BJ (cell line): Measurements from ENCODE around the gene FOXC2. TPM values are rescaled to one million over a fixed set of nuclear protein-coding genes. Genes with fewer than 3 reads are reported as not detected.

Source experiments
- CTCF ChIA-PET: fragments of 350-600 bp; formaldehyde crosslinking; extraction: SDS; loops from one replicate; lab custom pipeline; 2021; ENCODE audit warnings: antibody characterized with exemption, inconsistent platforms; lab: Yijun Ruan, JAX
- POLR2A ChIA-PET: fragments of 300-600 bp; sonication (Branson Sonifier 250); formaldehyde crosslinking; extraction: SDS; loops from one replicate; lab custom pipeline; 2021; ENCODE audit warnings: antibody characterized with exemption; lab: Charles Lee
- DNase-seq: peaks from one replicate; pipeline ENCODE4 v3.0.0-alpha.2; 2011; ENCODE audit warnings: low read depth
- H3K27me3 ChIP-seq: 2 replicates; pipeline ENCODE4 v1.6.0; 2011; ENCODE audit warnings: low read length; ENCODE audit not compliant: control insufficient read depth, insufficient read depth
- H3K36me3 ChIP-seq: 2 replicates; pipeline ENCODE4 v1.5.1; 2011; ENCODE audit warnings: low read length; ENCODE audit not compliant: control insufficient read depth, insufficient read depth
- H3K4me3 ChIP-seq: 2 replicates; pipeline ENCODE4 v1.5.1; 2011; ENCODE audit warnings: low read depth, mild to moderate bottlenecking, control low read depth, low read length
- CTCF ChIP-seq: IDR thresholded peaks from 2 replicates; pipeline ENCODE4 v1.5.1; 2011; ENCODE audit warnings: low read depth, mild to moderate bottlenecking, control low read depth, inconsistent platforms, low read length, moderate library complexity; ENCODE audit not compliant: insufficient read depth
- polyA plus RNA-seq: library from polyadenylated mRNA; depleted of rRNA; stranded (reverse); fragments of >200 nt; gene quantifications from 2 replicates; pipeline ENCODE4 v1.2.3, GENCODE V29; 2011

FOXC2 gene
- polyA plus RNA-seq, 1 experiment, result 0.63 TPM

GRCh38 chr16:86579268-86580062, 12.8 kb downstream of the FOXC2 start:
- ChIA-PET CTCF (interaction anchor here (0.6 to 3.1 kb wide), 7 partner anchors 11 to 483 kb away, joined by 3 to 16 read pairs (median 4); no protein-coding TSS in a partner anchor), POLR2A (interaction anchor here (0.6 to 1.1 kb wide), 2 partner anchors 14 to 172 kb away, joined by 4 read pairs; no protein-coding TSS in a partner anchor)
- Histone ChIP-seq H3K27me3 (no peaks in the 10 kb centered on the region), H3K36me3 (no peaks in the 10 kb centered on the region), H3K4me3 (peak overlapping the region; percentile 43)
- TF ChIP-seq CTCF, result no peak
- no peak for DNase-seq

- Histone ChIP-seq H3K4me3 (peak overlapping the region; percentile 43), H3K36me3 (no peaks in the 10 kb centered on the region), H3K27me3 (no peaks in the 10 kb centered on the region)
- DNase-seq, result no peak
- CTCF ChIA-PET, result interaction anchor here (0.6 to 3.1 kb wide), 5 partner anchors 64 to 485 kb away, joined by 3 to 16 read pairs (median 4); no protein-coding TSS in a partner anchor
- POLR2A ChIA-PET, result no interaction called here
- TF ChIP-seq CTCF, result no peak
Measured at GRCh38 chr16:86580063-86580790, 13.6 kb downstream of the FOXC2 start.

GRCh38 chr16:86580791-86581170, 14.2 kb downstream of the FOXC2 start:
- no peaks in the 10 kb centered on the region for H3K36me3 ChIP-seq
- H3K4me3 ChIP-seq, result no peak overlapping the region
- ChIA-PET POLR2A (no interaction called here), CTCF (interaction anchor here (0.6 to 3.1 kb wide), 3 partner anchors 64 to 814 kb away, joined by 3 to 16 read pairs (median 4); no protein-coding TSS in a partner anchor)
- DNase-seq, result no peak
- no peaks in the 10 kb centered on the region for H3K27me3 ChIP-seq
- TF ChIP-seq CTCF, result no peak

GRCh38 chr16:86581458-86581857, 14.8 kb downstream of the FOXC2 start:
- no peaks in the 10 kb centered on the region for H3K27me3 ChIP-seq
- no peak for TF ChIP-seq CTCF
- no peaks in the 10 kb centered on the region for H3K36me3 ChIP-seq
- POLR2A ChIA-PET, result no interaction called here
- H3K4me3 ChIP-seq, result no peak overlapping the region
- DNase-seq, result no peak
- CTCF ChIA-PET, result interaction anchor here (0.6 to 1.8 kb wide), 4 partner anchors 63 to 813 kb away, joined by 3 to 4 read pairs (median 4); no protein-coding TSS in a partner anchor
